Endothelial cell of umbilical vein (primary cell): ENCODE measurements around the gene CHMP1B. TPM values are rescaled to one million over a fixed set of nuclear protein-coding genes. Genes with fewer than 3 reads are reported as not detected.

Experiments
- BruUV-seq: library from RNA; stranded (reverse); fragments of 400-500 nt; replicated peaks from 2 replicates; lab custom pipeline; 2021; lab: Mats Ljungman, UMichigan
- CTCF ChIA-PET: fragments of 300-600, 350-600 bp; sonication (Branson Sonifier 250); formaldehyde crosslinking; loops from one replicate; lab custom pipeline; 2021; ENCODE audit warnings: antibody characterized with exemption, inconsistent platforms; lab: Charles Lee
- POLR2A ChIA-PET: fragments of 300-600, 350-600 bp; sonication (Branson Sonifier 250); formaldehyde crosslinking; loops from one replicate; lab custom pipeline; 2021; ENCODE audit warnings: antibody characterized with exemption, inconsistent platforms; lab: Charles Lee
- DNase-seq: peaks from one replicate; pipeline ENCODE4 v3.0.0-alpha.2; 2011; ENCODE audit warnings: low read depth, low spot score
- FAIRE-seq: peaks from 2 replicates; lab custom pipeline; 2011; peaks lifted over from hg19 to GRCh38; lab: Jason Lieb, UNC
- H2AFZ ChIP-seq: 2 replicates; pipeline ENCODE4 v1.6.0; 2012; ENCODE audit warnings: low read depth, low read length, control low read depth, inconsistent platforms
- H3K27ac ChIP-seq: 2 replicates; pipeline ENCODE4 v1.5.1; 2011; ENCODE audit warnings: low read depth, mild to moderate bottlenecking, control low read depth, low read length, moderate library complexity; ENCODE audit not compliant: insufficient read depth
- H3K27me3 ChIP-seq, 2 experiments: 2 replicates each; pipeline versions ENCODE4 v1.6.0 to v1.6.1; 2011; ENCODE audit warnings: low read length in 2 of 2, mixed read lengths in 1 of 2; ENCODE audit not compliant: control insufficient read depth in 2 of 2, insufficient read depth in 2 of 2
- H3K36me3 ChIP-seq, 2 experiments: 2 replicates in 1 of 2; 3 replicates in 1 of 2; pipeline ENCODE4 v1.5.1; 2011; ENCODE audit warnings: low read length in 2 of 2, mild to moderate bottlenecking in 1 of 2, moderate library complexity in 1 of 2; ENCODE audit not compliant: control insufficient read depth in 2 of 2, insufficient read depth in 2 of 2; ENCODE audit errors: extremely low read depth in 1 of 2
- H3K4me1 ChIP-seq: 3 replicates; pipeline ENCODE4 v1.5.1; 2011; ENCODE audit warnings: mild to moderate bottlenecking, low read length; ENCODE audit not compliant: control insufficient read depth, insufficient read depth; ENCODE audit errors: extremely low read depth
- H3K4me2 ChIP-seq: 2 replicates; pipeline ENCODE4 v1.6.1; 2011; ENCODE audit warnings: low read length, control low read depth, mixed read lengths; ENCODE audit not compliant: insufficient read depth
- H3K4me3 ChIP-seq, 3 experiments: fragments of 200-600 bp in 1 of 3; sonication (generic), shearing (Covaris generic) in 1 of 3; replicated peaks in 1 of 3; 2 replicates each; pipeline ENCODE4 v1.5.1; 2011 to 2016; ENCODE audit warnings: control low read depth in 3 of 3, low read length in 3 of 3, mild to moderate bottlenecking in 2 of 3, inconsistent platforms in 1 of 3, low read depth in 1 of 3, moderate library complexity in 1 of 3; ENCODE audit not compliant: insufficient read depth in 1 of 3
- H3K79me2 ChIP-seq: 2 replicates; pipeline ENCODE4 v1.6.0; 2012; ENCODE audit warnings: low read length, inconsistent platforms; ENCODE audit not compliant: control insufficient read depth, insufficient read depth
- H3K9ac ChIP-seq: replicated peaks from 2 replicates; pipeline ENCODE3; 2011; ENCODE audit warnings: low read length, control low read depth; ENCODE audit not compliant: insufficient read depth; ENCODE audit errors: extremely low read depth
- H3K9me1 ChIP-seq: replicated peaks from 3 replicates; pipeline ENCODE4 v1.6.0; 2011; ENCODE audit warnings: mild to moderate bottlenecking, low read length; ENCODE audit not compliant: control insufficient read depth, insufficient read depth; ENCODE audit errors: extremely low read depth
- H3K9me3 ChIP-seq: replicated peaks from 2 replicates; pipeline ENCODE4 v1.5.1; 2012; ENCODE audit warnings: low read length, inconsistent platforms; ENCODE audit not compliant: control insufficient read depth, insufficient read depth
- H4K20me1 ChIP-seq: replicated peaks from 2 replicates; pipeline ENCODE3; 2011; ENCODE audit warnings: mild to moderate bottlenecking, low read length; ENCODE audit not compliant: control insufficient read depth, insufficient read depth; ENCODE audit errors: extremely low read depth
- CTCF ChIP-seq, 2 donors: IDR thresholded peaks; 1 replicate in 1 of 2; 2 replicates in 1 of 2; pipeline ENCODE4 v1.5.1; 2011; ENCODE audit warnings: low read length in 2 of 2, mild to moderate bottlenecking in 2 of 2, moderate library complexity in 2 of 2, control low read depth in 1 of 2, inconsistent platforms in 1 of 2, low read depth in 1 of 2; ENCODE audit not compliant: insufficient read depth in 1 of 2; ENCODE audit errors: extremely low read depth in 1 of 2
- EZH2 ChIP-seq: IDR thresholded peaks from 2 replicates; pipeline ENCODE4 v1.6.1; 2012; ENCODE audit warnings: borderline replicate concordance, low read depth, mild to moderate bottlenecking, moderate library complexity, low read length, inconsistent platforms; ENCODE audit not compliant: severe bottlenecking
- FOS ChIP-seq: IDR thresholded peaks from 2 replicates; pipeline ENCODE4 v1.6.1; 2011; ENCODE audit warnings: mild to moderate bottlenecking, low read length, moderate library complexity, borderline replicate concordance; ENCODE audit not compliant: insufficient read depth
- JUN ChIP-seq: IDR thresholded peaks from 2 replicates; pipeline ENCODE4 v1.6.1; 2011; ENCODE audit warnings: borderline replicate concordance, low read depth; ENCODE audit not compliant: insufficient read length, insufficient read depth
- MAX ChIP-seq: IDR thresholded peaks from 2 replicates; pipeline ENCODE4 v1.6.1; 2011; ENCODE audit not compliant: insufficient read depth, insufficient read length
- MYC ChIP-seq: IDR thresholded peaks from one replicate; pipeline ENCODE4 v1.6.1; 2011; ENCODE audit warnings: mild to moderate bottlenecking, low read depth, low read length
- POLR2A ChIP-seq: IDR thresholded peaks from 2 replicates; pipeline ENCODE4 v1.6.1; 2012; ENCODE audit warnings: low read depth, mild to moderate bottlenecking, control low read depth, low read length
- POLR2AphosphoS5 ChIP-seq: IDR thresholded peaks from 2 replicates; pipeline ENCODE4 v1.6.1; 2012; ENCODE audit warnings: low read depth, mild to moderate bottlenecking, control low read depth, low read length, moderate library complexity; ENCODE audit not compliant: insufficient read depth
- dilution Hi-C: fragments of 300-500 bp; cut with MboI; formaldehyde crosslinking; loops from one replicate; pipeline ENCODE4 v1.15.0; 2019; ENCODE audit warnings: low sequenced_read_pairs; ENCODE audit not compliant: extremely low pct_ligation_motif_present
- intact Hi-C: fragments of 100-400 bp; cut with micrococcal nuclease; formaldehyde crosslinking; loops from one replicate; pipeline ENCODE4 v1.10.0; 2022
- polyA plus RNA-seq, 4 experiments: library from polyadenylated mRNA; depleted of rRNA in 3 of 4; stranded (reverse) in 3 of 4; unstranded in 1 of 4; fragments of >200 nt; gene quantifications; 2 replicates each; pipeline versions ENCODE4 v1.2.1 to v1.2.3, GENCODE V29; 2011 to 2012; ENCODE audit warnings: missing spikeins in 1 of 4
- total RNA-seq: library from RNA; stranded (reverse); gene quantifications from 2 replicates; pipeline ENCODE4 v1.2.3, GENCODE V29; 2021

CHMP1B gene
- total and polyA plus RNA-seq, 2 donors (not counting 3 experiments of a cell fraction or from before 2014, with no cell fraction given) = 24.0 to 27.0 TPM

DNA sequence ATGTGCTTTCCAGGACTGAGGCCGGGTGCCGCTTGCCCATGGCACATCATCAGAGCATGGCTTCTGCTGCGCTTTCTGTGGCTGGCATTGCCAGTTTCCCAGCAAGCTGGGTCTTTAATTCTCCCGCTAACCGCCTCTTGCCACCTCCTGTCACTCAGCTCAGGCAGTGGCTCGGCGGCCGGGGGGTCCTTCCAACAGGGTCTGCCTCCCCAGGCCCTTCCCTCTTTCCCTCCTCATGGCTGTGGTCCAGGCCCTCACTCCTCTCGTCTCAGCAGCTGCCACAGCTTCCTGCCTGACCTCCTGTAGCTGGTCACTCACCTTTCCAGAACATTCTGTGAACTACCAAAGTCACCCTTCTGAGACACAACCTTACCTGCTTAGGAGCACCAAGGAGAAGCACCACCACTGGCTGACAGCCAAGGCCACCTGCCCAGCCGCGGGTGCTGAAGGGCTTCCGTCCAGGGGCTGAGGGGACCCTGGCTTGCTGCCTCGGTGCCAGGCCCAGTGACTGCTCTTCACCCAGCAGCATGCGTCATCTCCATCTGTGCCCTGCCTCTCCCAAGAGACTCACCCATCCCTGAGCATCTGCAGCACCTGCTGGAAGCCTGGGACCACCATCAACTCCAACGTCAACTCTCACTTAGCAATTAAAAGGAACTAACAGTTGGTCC is 22.6 kb downstream of the CHMP1B start:
- ChIA-PET CTCF (no interaction called here), POLR2A (no interaction called here)
- no peaks in the 10 kb centered on the region for H3K9me3 ChIP-seq
- no peak for DNase-seq
- no peak for FAIRE-seq
- H3K36me3 ChIP-seq = no peaks in the 10 kb centered on the region
- H2AFZ ChIP-seq = no peak overlapping the region
- no peak overlapping the region for H3K9ac ChIP-seq
- H3K4me1 ChIP-seq = no peaks in the 10 kb centered on the region
- TF ChIP-seq POLR2A (no peak), POLR2AphosphoS5 (no peak), FOS (no peak), JUN (no peak), EZH2 (no peak), MAX (no peak), MYC (no peak)
- no peak overlapping the region for H3K4me2 ChIP-seq
- BruUV-seq = no TSS peak
- no peaks in the 10 kb centered on the region for H3K79me2 ChIP-seq
- H3K9me1 ChIP-seq = no peaks in the 10 kb centered on the region
- intact Hi-C loops (no loop called here), dilution Hi-C loops (no loop called here)
- no peak overlapping the region for H3K27ac ChIP-seq
- peaks cover 0 to 6% of the 10 kb centered on the region in 2 experiments for H3K27me3 ChIP-seq
- no peak overlapping the region for H3K4me3 ChIP-seq
- no peaks in the 10 kb centered on the region for H4K20me1 ChIP-seq

GRCh38 chr18:11874676-11875075 is 23.5 kb downstream of the CHMP1B start:
- Histone ChIP-seq H3K79me2 (no peaks in the 10 kb centered on the region), H2AFZ (no peak overlapping the region), H3K4me2 (no peak overlapping the region), H3K9me1 (no peaks in the 10 kb centered on the region), H3K4me1 (no peaks in the 10 kb centered on the region), H4K20me1 (no peaks in the 10 kb centered on the region), H3K9ac (no peak overlapping the region), H3K36me3 (no peaks in the 10 kb centered on the region), H3K27ac (no peak overlapping the region), H3K9me3 (no peaks in the 10 kb centered on the region), H3K27me3 (peaks cover 0 to 6% of the 10 kb centered on the region in 2 experiments), H3K4me3 (no peak overlapping the region)
- POLR2A ChIA-PET = no interaction called here
- intact Hi-C loops = no loop called here
- no peak for FAIRE-seq
- no peak for DNase-seq
- CTCF ChIA-PET = no interaction called here
- TF ChIP-seq CTCF (IDR thresholded peaks at IDR 0.05; ENCODE audit: extremely low read depth in 1 of 2, insufficient read depth in 1 of 2, low read depth in 1 of 2, low read length in 2 of 2) (no peak), EZH2 (no peak)
- BruUV-seq = no TSS peak
- dilution Hi-C loops = no loop called here
